Astrocyte (in vitro differentiated cells and primary cell): ENCODE results near the gene LMCD1.

Experiments used
- CTCF ChIP-seq: IDR thresholded peaks from 2 replicates; pipeline ENCODE4 v1.5.1; 2011; ENCODE audit warnings: low read depth, mild to moderate bottlenecking, inconsistent platforms, low read length, moderate library complexity; ENCODE audit not compliant: insufficient read depth
- EZH2 ChIP-seq: IDR thresholded peaks from 2 replicates; pipeline ENCODE4 v1.6.1; 2012; ENCODE audit warnings: mild to moderate bottlenecking, low read length, inconsistent platforms; ENCODE audit not compliant: insufficient read depth

- TF ChIP-seq CTCF (no peak), EZH2 (no peak)
Measured at GRCh38 chr3:8491271-8492144, 10.1 kb upstream of the LMCD1 start.
